ENCODE measurements around the gene PSMB7. TPM values are rescaled to one million over a fixed set of nuclear protein-coding genes. Genes with fewer than 3 reads are reported as not detected.

Gene PSMB7
- total and polyA plus RNA-seq, 11 donors: 149 to 281 (median 176) TPM

- H3K36me3 ChIP-seq: no peaks in the 10 kb centered on the region
- H3K27ac ChIP-seq: no peak overlapping the region
- DNase-seq (no peak), ATAC-seq (no peak)
- 76 to 82% (median 78%) methylated on average over 8 of the region's 8 CpGs for WGBS, 4 donors
- H3K4me3 ChIP-seq: no peak overlapping the region
- TF ChIP-seq POLR2A (IDR thresholded peaks at IDR 0.05) (no peak), CTCF (IDR thresholded peaks at IDR 0.05) (no peak)
- peaks cover 0 to 10% (median 0%) of the 10 kb centered on the region in 12 donors for H3K9me3 ChIP-seq
- H3K4me1 ChIP-seq: peaks cover 0 to 7% (median 0%) of the 10 kb centered on the region in 12 donors
- intact Hi-C loops (cut with DNase I): no loop called here
- peaks cover 0 to 15% (median 11%) of the 10 kb centered on the region in 9 donors for H3K27me3 ChIP-seq
Measured at GRCh38 chr9:124457887-124458431, 42.7 kb upstream of the PSMB7 start.

- TF ChIP-seq POLR2A (IDR thresholded peaks at IDR 0.05) (no peak), CTCF (IDR thresholded peaks at IDR 0.05) (no peak)
- no peak for DNase-seq
- no peak overlapping the region for H3K27ac ChIP-seq
- intact Hi-C loops (cut with DNase I): no loop called here
- H3K36me3 ChIP-seq: no peaks in the 10 kb centered on the region
- H3K27me3 ChIP-seq: peaks cover 6 to 20% (median 17%) of the 10 kb centered on the region in 9 donors
- H3K4me3 ChIP-seq: no peak overlapping the region
- H3K9me3 ChIP-seq: peaks cover 0 to 10% (median 0%) of the 10 kb centered on the region in 12 donors
- 84 to 92% (median 88%) methylated on average over 14 to 18 of the region's 18 CpGs for WGBS, 4 donors
- peaks cover 0 to 9% (median 0%) of the 10 kb centered on the region in 12 donors for H3K4me1 ChIP-seq
- ATAC-seq: no peak
Measured at GRCh38 chr9:124457079-124457886, 42.0 kb upstream of the PSMB7 start.

- DNase-seq (no peak), ATAC-seq (no peak)
- Histone ChIP-seq H3K27ac (no peak overlapping the region), H3K4me3 (no peak overlapping the region), H3K9me3 (peaks cover 0 to 10% (median 0%) of the 10 kb centered on the region in 12 donors), H3K27me3 (peaks cover 6 to 26% (median 24%) of the 10 kb centered on the region in 9 donors), H3K4me1 (peaks cover 0 to 14% (median 0%) of the 10 kb centered on the region in 12 donors), H3K36me3 (no peaks in the 10 kb centered on the region)
- intact Hi-C loops (cut with DNase I): no loop called here
- 64 to 71% (median 68%) methylated on average over 9 to 15 of the region's 15 CpGs for WGBS, 4 donors
- no peak for TF ChIP-seq CTCF (IDR thresholded peaks at IDR 0.05)
- TF ChIP-seq POLR2A (IDR thresholded peaks at IDR 0.05): no peak
Measured at GRCh38 chr9:124456341-124457078, 41.3 kb upstream of the PSMB7 start.

GRCh38 chr9:124455820-124456219 lies 40.6 kb upstream of the PSMB7 start:
- peaks cover 6 to 32% (median 31%) of the 10 kb centered on the region in 9 donors for H3K27me3 ChIP-seq
- WGBS, 4 donors: 69 to 78% (median 73%) methylated on average over 7 of the region's 7 CpGs

More at GRCh38 chr9:124455820-124456219, 40.6 kb upstream of the PSMB7 start:
- Histone ChIP-seq H3K36me3 (no peaks in the 10 kb centered on the region), H3K4me1 (peaks cover 0 to 21% (median 0%) of the 10 kb centered on the region in 12 donors), H3K4me3 (no peak overlapping the region), H3K9me3 (peaks cover 0 to 5% (median 0%) of the 10 kb centered on the region in 12 donors), H3K27ac (no peak overlapping the region)
- DNase-seq (no peak), ATAC-seq (no peak)
- intact Hi-C loops (cut with DNase I): no loop called here
- TF ChIP-seq CTCF (IDR thresholded peaks at IDR 0.05): no peak
- TF ChIP-seq POLR2A (IDR thresholded peaks at IDR 0.05): no peak

Data from heart left ventricle (tissue), 16 donors.